GM21723 (cell line): ENCODE measurements around the gene CHGA.

Source experiments
- ATAC-seq: cut with Tn5 transposase; IDR thresholded peaks from one replicate; pipeline ENCODE4 v1.9.1; 2021; ENCODE audit warnings: mild to moderate bottlenecking, moderate library complexity; ENCODE audit not compliant: unreplicated experiment

The CHGA gene

GRCh38 chr14:92922883-92923743 lies at the start of gene CHGA:
Gene CHGA (plus strand): TSS chr14:92923150. CDS start chr14:92923360, 210 bp downstream.
- ATAC-seq, result no peak

- ATAC-seq, result no peak
Observed at GRCh38 chr14:92874962-92875661, 47.8 kb upstream of the CHGA start.

- no peak for ATAC-seq
Observed at GRCh38 chr14:92877757-92878431, 45.1 kb upstream of the CHGA start.

- ATAC-seq, result no peak
Observed at GRCh38 chr14:92880351-92880750, 42.6 kb upstream of the CHGA start.

GRCh38 chr14:92880851-92881250 lies 42.1 kb upstream of the CHGA start:
- ATAC-seq, result no peak

- ATAC-seq, result no peak
Observed at GRCh38 chr14:92883066-92883465, 39.9 kb upstream of the CHGA start.

GRCh38 chr14:92884410-92884809 lies 38.5 kb upstream of the CHGA start:
- ATAC-seq, result no peak

GRCh38 chr14:92885279-92886061 lies 37.5 kb upstream of the CHGA start:
- ATAC-seq, result no peak

- ATAC-seq, result no peak
Observed at GRCh38 chr14:92886337-92886736, 36.6 kb upstream of the CHGA start.

- ATAC-seq, result no peak
Observed at GRCh38 chr14:92887157-92887556, 35.8 kb upstream of the CHGA start.

GRCh38 chr14:92888896-92889295 lies 34.1 kb upstream of the CHGA start:
- ATAC-seq, result no peak

- ATAC-seq, result no peak
Observed at GRCh38 chr14:92890830-92891588, 31.9 kb upstream of the CHGA start.

- ATAC-seq, result no peak
Observed at GRCh38 chr14:92892589-92892988, 30.4 kb upstream of the CHGA start.

- no peak for ATAC-seq
Observed at GRCh38 chr14:92895352-92895878, 27.5 kb upstream of the CHGA start.

GRCh38 chr14:92897922-92898565 lies 24.9 kb upstream of the CHGA start:
- ATAC-seq, result no peak

GRCh38 chr14:92898566-92899131 lies 24.3 kb upstream of the CHGA start:
- no peak for ATAC-seq

- no peak for ATAC-seq
Observed at GRCh38 chr14:92900660-92901059, 22.3 kb upstream of the CHGA start.

GRCh38 chr14:92902191-92902590 lies 20.8 kb upstream of the CHGA start:
- no peak for ATAC-seq

GRCh38 chr14:92902726-92903125 lies 20.2 kb upstream of the CHGA start:
- ATAC-seq, result no peak
